Measurements from ENCODE around the gene NPAS1. TPM values are rescaled to one million over a fixed set of nuclear protein-coding genes. Genes with fewer than 3 reads are reported as not detected.
A peak's percentile ranks its signal among the peaks of the same experiment; 100 is the strongest.

Gene NPAS1
- not detected in 2 replicates for total RNA-seq (2014; rRNA removed; shearing (Covaris generic))
- 3.2 and 3.6 TPM in 2 replicates for polyA plus RNA-seq (2015; cell fraction: cytosol; rRNA removed)
- polyA plus RNA-seq (2015; cell fraction: nucleus; rRNA removed), result 1.9 and 3.5 TPM in 2 replicates

- no peak for DNase-seq (ENCODE audit: low read depth)
These were observed at the start of gene NPAS1 for GRCh38 chr19:47019431-47020041. TSS of gene NPAS1 (plus strand) at chr19:47019837. CDS start at chr19:47021048, 1,211 bp downstream.

- DNase-seq (ENCODE audit: low read depth), result peak; percentile 49
These were observed 48.8 kb upstream of the NPAS1 start for GRCh38 chr19:46970815-46971214.

GRCh38 chr19:46972311-46972710 is 47.3 kb upstream of the NPAS1 start:
- DNase-seq (ENCODE audit: low read depth), result no peak

- DNase-seq (ENCODE audit: low read depth), result no peak
These were observed 45.5 kb upstream of the NPAS1 start for GRCh38 chr19:46974181-46974580.

GRCh38 chr19:46975011-46975924 is 44.4 kb upstream of the NPAS1 start:
- no peak for DNase-seq (ENCODE audit: low read depth)

- DNase-seq (ENCODE audit: low read depth), result peak; percentile 64
These were observed 43.5 kb upstream of the NPAS1 start for GRCh38 chr19:46975925-46976782.

GRCh38 chr19:46976845-46977320 is 42.8 kb upstream of the NPAS1 start:
- no peak for DNase-seq (ENCODE audit: low read depth)

GRCh38 chr19:46977548-46977947 is 42.1 kb upstream of the NPAS1 start:
- DNase-seq (ENCODE audit: low read depth), result no peak

- no peak for DNase-seq (ENCODE audit: low read depth)
These were observed 41.3 kb upstream of the NPAS1 start for GRCh38 chr19:46978171-46978869.

GRCh38 chr19:46979126-46980105 is 40.2 kb upstream of the NPAS1 start:
- no peak for DNase-seq (ENCODE audit: low read depth)

- DNase-seq (ENCODE audit: low read depth), result no peak
These were observed 38.9 kb upstream of the NPAS1 start for GRCh38 chr19:46980761-46981160.

GRCh38 chr19:46981286-46981945 is 38.2 kb upstream of the NPAS1 start:
- DNase-seq (ENCODE audit: low read depth), result no peak

- no peak for DNase-seq (ENCODE audit: low read depth)
These were observed 36.5 kb upstream of the NPAS1 start for GRCh38 chr19:46983097-46983496.

GRCh38 chr19:46984077-46985010 is 35.3 kb upstream of the NPAS1 start:
- peak; percentile 38 for DNase-seq (ENCODE audit: low read depth)

- DNase-seq (ENCODE audit: low read depth), result no peak
These were observed 33.9 kb upstream of the NPAS1 start for GRCh38 chr19:46985542-46986415.

- DNase-seq (ENCODE audit: low read depth), result no peak
These were observed 30.9 kb upstream of the NPAS1 start for GRCh38 chr19:46988614-46989230.

All from HT1080 (cell line).